H1 (cell line): ENCODE data around the gene HIVEP3. TPM values are rescaled to one million over a fixed set of nuclear protein-coding genes. Genes with fewer than 3 reads are reported as not detected.

ENCODE experiments used
- CTCF ChIA-PET: fragments of 300-600 bp; sonication (Branson Sonifier 250); formaldehyde crosslinking; loops from one replicate; lab custom pipeline; 2021; ENCODE audit not compliant: partially characterized antibody; lab: Charles Lee
- POLR2A ChIA-PET: fragments of 300-600 bp; sonication (Branson Sonifier 250); formaldehyde crosslinking; loops from one replicate; lab custom pipeline; 2021; ENCODE audit warnings: inconsistent platforms; ENCODE audit not compliant: partially characterized antibody; lab: Charles Lee
- DNase-seq, 2 experiments: peaks; one replicate each; pipeline versions ENCODE4 v3.0.0 to v3.0.0-alpha.2; 2010 to 2022; ENCODE audit warnings: low spot score in 2 of 2, low read depth in 1 of 2, mixed read lengths in 1 of 2
- FAIRE-seq: peaks from 2 replicates; lab custom pipeline; 2011; peaks lifted over from hg19 to GRCh38; lab: Jason Lieb, UNC
- H2AFZ ChIP-seq: 2 replicates; pipeline ENCODE4 v1.8.1; 2012; ENCODE audit warnings: low read length, inconsistent platforms
- H2AK5ac ChIP-seq: 2 replicates; pipeline ENCODE4 v1.6.1; 2013; ENCODE audit warnings: low read depth, low read length
- H2BK120ac ChIP-seq: replicated peaks from 2 replicates; pipeline ENCODE3; 2013; ENCODE audit warnings: low read depth, low read length, inconsistent platforms
- H2BK12ac ChIP-seq: 2 replicates; pipeline ENCODE4 v1.6.1; 2013; ENCODE audit warnings: low read depth, low read length
- H2BK15ac ChIP-seq: 2 replicates; pipeline ENCODE4 v1.6.1; 2013; ENCODE audit warnings: low read length
- H2BK20ac ChIP-seq: 2 replicates; pipeline ENCODE4 v1.6.1; 2013; ENCODE audit warnings: low read length
- H2BK5ac ChIP-seq: 2 replicates; pipeline ENCODE4 v1.6.1; 2013; ENCODE audit warnings: low read depth, low read length
- H3K14ac ChIP-seq: 2 replicates; pipeline ENCODE4 v1.6.1; 2013; ENCODE audit warnings: inconsistent platforms; ENCODE audit not compliant: insufficient read length
- H3K18ac ChIP-seq: 2 replicates; pipeline ENCODE4 v1.6.1; 2013; ENCODE audit warnings: low read length; ENCODE audit errors: extremely low read depth
- H3K23ac ChIP-seq: 2 replicates; pipeline ENCODE4 v1.6.1; 2013; ENCODE audit warnings: inconsistent platforms; ENCODE audit not compliant: insufficient read length
- H3K23me2 ChIP-seq: 2 replicates; pipeline ENCODE4 v1.6.1; 2013; ENCODE audit warnings: low read depth, low read length
- H3K27ac ChIP-seq: 2 replicates; pipeline ENCODE4 v1.6.1; 2011; ENCODE audit warnings: low read depth, low read length, inconsistent platforms
- H3K27me3 ChIP-seq, 4 experiments: replicated peaks in 1 of 4; 1 replicate in 1 of 4; 2 replicates in 3 of 4; pipeline versions ENCODE4 v1.6.1 to v1.8.1; 2011 to 2013; ENCODE audit warnings: low read length in 3 of 4, mild to moderate bottlenecking in 3 of 4, inconsistent platforms in 2 of 4, mixed read lengths in 2 of 4, moderate library complexity in 1 of 4; ENCODE audit not compliant: control insufficient read depth in 3 of 4, insufficient read depth in 3 of 4; ENCODE audit errors: extremely low read depth in 1 of 4
- H3K36me3 ChIP-seq, 4 experiments: 2 replicates each; pipeline versions ENCODE4 v1.6.1 to v1.8.1; 2011 to 2013; ENCODE audit warnings: mild to moderate bottlenecking in 4 of 4, low read length in 3 of 4, moderate library complexity in 2 of 4, control low read depth in 1 of 4, inconsistent platforms in 1 of 4; ENCODE audit not compliant: insufficient read depth in 4 of 4, control insufficient read depth in 2 of 4
- H3K4ac ChIP-seq: replicated peaks from 2 replicates; pipeline ENCODE3; 2013; ENCODE audit warnings: low read length, low read depth, mixed read lengths, inconsistent platforms; ENCODE audit not compliant: insufficient read length
- H3K4me1 ChIP-seq, 4 experiments: replicated peaks in 1 of 4; 1 replicate in 1 of 4; 2 replicates in 3 of 4; pipeline versions ENCODE4 v1.6.1 to v1.8.1; 2011 to 2013; ENCODE audit warnings: low read length in 3 of 4, inconsistent platforms in 2 of 4, mixed read lengths in 1 of 4; ENCODE audit not compliant: insufficient read depth in 4 of 4, control insufficient read depth in 3 of 4
- H3K4me2 ChIP-seq, 2 experiments: 2 replicates each; pipeline versions ENCODE4 v1.6.1 to v1.8.1; 2011 to 2013; ENCODE audit warnings: low read depth in 2 of 2, low read length in 2 of 2, control low read depth in 1 of 2, inconsistent platforms in 1 of 2, mild to moderate bottlenecking in 1 of 2; ENCODE audit not compliant: insufficient read depth in 1 of 2
- H3K4me3 ChIP-seq, 4 experiments: fragments of 200-600, 300-600 bp in 1 of 4; sonication (generic), shearing (Covaris generic), sonication (Bioruptor Twin) in 1 of 4; 2 replicates each; pipeline versions ENCODE4 v1.5.1 to v1.8.1; 2011 to 2016; ENCODE audit warnings: low read length in 4 of 4, low read depth in 3 of 4, control low read depth in 2 of 4, inconsistent platforms in 2 of 4, mild to moderate bottlenecking in 2 of 4, mixed read lengths in 1 of 4, moderate library complexity in 1 of 4; ENCODE audit not compliant: insufficient read depth in 2 of 4; ENCODE audit errors: extremely low read depth in 1 of 4
- H3K56ac ChIP-seq: replicated peaks from 2 replicates; pipeline ENCODE3; 2013; ENCODE audit warnings: low read depth, mild to moderate bottlenecking, mixed read lengths, low read length, inconsistent platforms; ENCODE audit not compliant: insufficient read length
- H3K79me1 ChIP-seq: 2 replicates; pipeline ENCODE4 v1.6.1; 2013; ENCODE audit warnings: low read depth, low read length, control low read depth
- H3K79me2 ChIP-seq, 2 experiments: 2 replicates each; pipeline versions ENCODE4 v1.6.1 to v1.8.1; 2012 to 2013; ENCODE audit warnings: low read length in 2 of 2, mild to moderate bottlenecking in 2 of 2, inconsistent platforms in 1 of 2; ENCODE audit not compliant: insufficient read depth in 2 of 2, control insufficient read depth in 1 of 2
- H3K9ac ChIP-seq, 4 experiments: replicated peaks in 1 of 4; 1 replicate in 1 of 4; 2 replicates in 3 of 4; pipeline versions ENCODE4 v1.6.1 to v1.8.1; 2011 to 2013; ENCODE audit warnings: low read depth in 3 of 4, low read length in 3 of 4, control low read depth in 2 of 4, mild to moderate bottlenecking in 2 of 4, moderate library complexity in 2 of 4, inconsistent platforms in 1 of 4; ENCODE audit errors: extremely low read depth in 1 of 4
- H3K9me3 ChIP-seq, 2 experiments: 2 replicates each; pipeline versions ENCODE4 v1.6.1 to v1.8.1; 2012 to 2013; ENCODE audit warnings: mild to moderate bottlenecking in 2 of 2, moderate library complexity in 2 of 2, control low read depth in 1 of 2, inconsistent platforms in 1 of 2, low read depth in 1 of 2, low read length in 1 of 2, mixed read lengths in 1 of 2; ENCODE audit not compliant: insufficient read depth in 2 of 2
- H4K20me1 ChIP-seq, 2 experiments: replicated peaks in 1 of 2; 2 replicates each; pipeline versions ENCODE3 to v1.8.1; 2011 to 2013; ENCODE audit warnings: inconsistent platforms in 2 of 2, low read length in 2 of 2, mild to moderate bottlenecking in 1 of 2; ENCODE audit not compliant: insufficient read depth in 2 of 2, control insufficient read depth in 1 of 2
- H4K5ac ChIP-seq: 2 replicates; pipeline ENCODE4 v1.6.1; 2013; ENCODE audit warnings: low read length, low read depth, mixed read lengths, inconsistent platforms; ENCODE audit not compliant: insufficient read length
- H4K8ac ChIP-seq: 2 replicates; pipeline ENCODE4 v1.8.0; 2013; ENCODE audit warnings: mild to moderate bottlenecking, moderate library complexity, low read length, inconsistent platforms; ENCODE audit not compliant: insufficient read depth; ENCODE audit errors: extremely low read depth
- H4K91ac ChIP-seq: replicated peaks from 2 replicates; pipeline ENCODE3; 2013; ENCODE audit warnings: low read length, mixed read lengths, inconsistent platforms; ENCODE audit not compliant: insufficient read length
- BRCA1 ChIP-seq: IDR thresholded peaks from 2 replicates; pipeline ENCODE4 v1.6.1; 2012; ENCODE audit warnings: low read depth, low read length, improper control_type of control experiment
- WGBS, 2 experiments: shearing (Covaris generic) in 1 of 2; methylation state at CpG; one replicate each; pipeline versions ENCODE4 v1.1.6 to v1.1.7; 2013 to 2015; ENCODE audit warnings: low lambda C conversion rate in 2 of 2, mixed read lengths in 2 of 2, inconsistent platforms in 1 of 2, low coverage in 1 of 2, missing lambda C conversion rate in 1 of 2; ENCODE audit not compliant: insufficient replicate concordance in 2 of 2, insufficient coverage in 1 of 2, insufficient read length in 1 of 2; ENCODE audit errors: extremely low coverage in 1 of 2, missing lambda C conversion rate in 1 of 2; 5-methylcytosine and 5-hydroxymethylcytosine counted together
- polyA plus RNA-seq, 7 experiments: library from polyadenylated mRNA; depleted of rRNA in 3 of 7; stranded (reverse) in 5 of 7; unstranded in 2 of 7; fragments of >200 nt in 5 of 7; fragments of 200-250 nt in 2 of 7; gene quantifications; 1 replicate in 5 of 7; 2 replicates in 1 of 7; 4 replicates in 1 of 7; pipeline versions ENCODE4 v1.2.1 to v1.2.3, GENCODE V29; 2011 to 2013; ENCODE audit warnings: missing spikeins in 2 of 7, mixed read lengths in 2 of 7
- total RNA-seq: library from RNA; stranded (reverse); fragmentation: NEBNext Ultra II Directional; extraction: Animal tissue kit (Norgen Biotek cat#: 25700); gene quantifications from 2 replicates; pipeline ENCODE4 v1.2.1, GENCODE V29; 2021

The HIVEP3 gene
- total and polyA plus RNA-seq, 2 of the 8 experiments (the other 6 are each of a cell fraction or from before 2014, with no cell fraction given): 0.24 to 0.69 TPM

GRCh38 chr1:41788427-41788826, 130.3 kb downstream of the HIVEP3 start:
- Histone ChIP-seq H3K14ac (no peak overlapping the region), H4K5ac (no peak overlapping the region), H2BK5ac (no peak overlapping the region), H3K9me3 (no peaks in the 10 kb centered on the region), H3K23ac (no peak overlapping the region), H2BK15ac (no peak overlapping the region), H3K36me3 (no peaks in the 10 kb centered on the region), H3K4me2 (no peak overlapping the region), H3K4me1 (no peaks in the 10 kb centered on the region; a peak in 1 of 7 replicates), H3K27ac (no peak overlapping the region), H2BK120ac (no peak overlapping the region), H4K20me1 (no peaks in the 10 kb centered on the region), H3K27me3 (no peaks in the 10 kb centered on the region; a peak in 1 of 7 replicates), H2AFZ (0 out of 2 replicates have a peak overlapping the region, but pooled peaks have one; percentile 9), H3K23me2 (no peaks in the 10 kb centered on the region; the same call in 1 of the 2 replicates), H2BK20ac (no peak overlapping the region), H2BK12ac (no peak overlapping the region), H3K4me3 (no peak overlapping the region), H4K91ac (no peak overlapping the region), H2AK5ac (no peak overlapping the region), H3K79me2 (no peaks in the 10 kb centered on the region), H3K18ac (no peak overlapping the region), H3K9ac (no peak overlapping the region), H3K79me1 (no peaks in the 10 kb centered on the region), H3K56ac (no peak overlapping the region), H3K4ac (no peak overlapping the region), H4K8ac (0 out of 2 replicates have a peak overlapping the region, but pooled peaks have one; percentile 11)
- CTCF ChIA-PET: interaction anchor here (0.9 to 1.6 kb wide), 4 partner anchors 11 to 214 kb away, joined by 3 to 7 read pairs (median 3); no protein-coding TSS in a partner anchor
- WGBS, 2 experiments: 87% methylated on average over 3 of the region's 3 CpGs; no CpG with 5 or more reads in 1 of the 2 experiments
- POLR2A ChIA-PET: no interaction called here
- no peak for DNase-seq
- FAIRE-seq: no peak
- TF ChIP-seq BRCA1: no peak
